Mesothelial cell of epicardium (in vitro differentiated cells): ENCODE data around the gene EMILIN2. TPM values are rescaled to one million over a fixed set of nuclear protein-coding genes. Genes with fewer than 3 reads are reported as not detected.

Experiments
- DNase-seq, 2 experiments: peaks; one replicate each; pipeline ENCODE4 v3.0.0; 2021; ENCODE audit warnings: low spot score in 2 of 2; ENCODE audit not compliant: unreplicated experiment in 2 of 2
- H3K27ac Mint-ChIP-seq: 2 replicates; pipeline ENCODE4 v1.8.0; 2021; ENCODE audit warnings: mixed read lengths
- H3K27me3 Mint-ChIP-seq: 2 replicates; pipeline ENCODE4 v1.8.0; 2021; ENCODE audit warnings: low read depth, mixed read lengths
- H3K36me3 Mint-ChIP-seq: 2 replicates; pipeline ENCODE4 v1.8.0; 2021; ENCODE audit warnings: mixed read lengths
- H3K4me1 Mint-ChIP-seq: 2 replicates; pipeline ENCODE4 v1.8.0; 2021; ENCODE audit warnings: mixed read lengths
- H3K4me3 Mint-ChIP-seq: 2 replicates; pipeline ENCODE4 v1.8.0; 2021; ENCODE audit warnings: mild to moderate bottlenecking, moderate library complexity, mixed read lengths
- H3K9me3 Mint-ChIP-seq: 2 replicates; pipeline ENCODE4 v1.8.0; 2021; ENCODE audit warnings: mixed read lengths
- CTCF ChIP-seq: fragments of 200-600 bp; sonication (generic); IDR thresholded peaks from one replicate; pipeline ENCODE4 v1.5.0; 2021; ENCODE audit warnings: antibody characterized with exemption; ENCODE audit not compliant: unreplicated experiment
- total RNA-seq: library from RNA; stranded (reverse); gene quantifications from 3 replicates; pipeline ENCODE4 v1.2.1, GENCODE V29; 2021

The EMILIN2 gene
- total RNA-seq, 1 donor from 2014 or later: 30.2 TPM

- no peaks in the 10 kb centered on the region for H3K9me3 Mint-ChIP-seq
- no peak for TF ChIP-seq CTCF
- DNase-seq: no peak
- peaks cover 9% of the 10 kb centered on the region for H3K36me3 Mint-ChIP-seq
- no peak overlapping the region for H3K4me3 Mint-ChIP-seq
- H3K4me1 Mint-ChIP-seq: peaks cover 10% of the 10 kb centered on the region
- no peaks in the 10 kb centered on the region for H3K27me3 Mint-ChIP-seq
- no peak overlapping the region for H3K27ac Mint-ChIP-seq
These were observed 64.1 kb downstream of the EMILIN2 start for GRCh38 chr18:2910751-2911425.

- peaks cover 13% of the 10 kb centered on the region for H3K36me3 Mint-ChIP-seq
- TF ChIP-seq CTCF: no peak
- no peak for DNase-seq
- H3K4me3 Mint-ChIP-seq: no peak overlapping the region
- peaks cover 10% of the 10 kb centered on the region for H3K4me1 Mint-ChIP-seq
- H3K27ac Mint-ChIP-seq: no peak overlapping the region
- no peaks in the 10 kb centered on the region for H3K27me3 Mint-ChIP-seq
- no peaks in the 10 kb centered on the region for H3K9me3 Mint-ChIP-seq
These were observed 64.7 kb downstream of the EMILIN2 start for GRCh38 chr18:2911533-2911932.

- Mint-ChIP-seq H3K9me3 (no peaks in the 10 kb centered on the region), H3K27me3 (no peaks in the 10 kb centered on the region), H3K4me1 (peaks cover 3% of the 10 kb centered on the region), H3K36me3 (peaks cover 18% of the 10 kb centered on the region), H3K4me3 (no peak overlapping the region), H3K27ac (no peak overlapping the region)
- DNase-seq: peak in 1 of 2 experiments; percentile 32
- no peak for TF ChIP-seq CTCF
These were observed 65.8 kb downstream of the EMILIN2 start for GRCh38 chr18:2912357-2913299.

DNA sequence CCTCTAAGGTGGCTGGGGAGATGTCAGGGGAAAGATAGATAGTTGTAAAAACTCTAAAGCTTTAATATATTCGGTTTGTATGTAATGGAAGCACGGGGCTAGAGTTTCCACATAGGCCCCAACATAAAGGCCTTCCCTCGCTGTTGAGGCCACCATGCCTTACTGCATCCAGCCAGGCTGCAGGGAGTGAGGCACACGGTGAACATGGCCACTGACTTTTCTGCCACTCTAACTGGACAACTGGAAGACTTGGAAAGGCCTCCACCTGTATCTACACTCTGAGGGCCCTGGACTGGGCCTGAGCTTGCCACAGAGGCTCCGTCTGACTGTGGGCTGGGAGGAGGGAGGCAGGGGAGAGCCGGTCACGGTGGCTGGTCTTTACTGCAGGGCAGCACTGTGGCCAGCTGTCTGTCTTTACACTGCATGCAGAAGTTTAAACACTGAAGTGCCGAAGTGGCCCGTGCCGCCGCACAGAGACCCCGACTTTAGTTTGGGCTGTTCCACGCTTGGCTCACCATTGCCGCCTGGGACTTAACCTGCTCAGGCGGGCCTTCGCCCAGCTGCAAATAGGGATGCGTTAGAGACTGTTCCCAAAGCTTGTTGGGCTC is 66.7 kb downstream of the EMILIN2 start:
- DNase-seq: peak in 1 of 2 experiments; percentile 34
- Mint-ChIP-seq H3K4me1 (no peaks in the 10 kb centered on the region), H3K4me3 (no peak overlapping the region), H3K27me3 (no peaks in the 10 kb centered on the region), H3K27ac (no peak overlapping the region), H3K36me3 (peaks cover 18% of the 10 kb centered on the region), H3K9me3 (no peaks in the 10 kb centered on the region)
- TF ChIP-seq CTCF: no peak

DNA sequence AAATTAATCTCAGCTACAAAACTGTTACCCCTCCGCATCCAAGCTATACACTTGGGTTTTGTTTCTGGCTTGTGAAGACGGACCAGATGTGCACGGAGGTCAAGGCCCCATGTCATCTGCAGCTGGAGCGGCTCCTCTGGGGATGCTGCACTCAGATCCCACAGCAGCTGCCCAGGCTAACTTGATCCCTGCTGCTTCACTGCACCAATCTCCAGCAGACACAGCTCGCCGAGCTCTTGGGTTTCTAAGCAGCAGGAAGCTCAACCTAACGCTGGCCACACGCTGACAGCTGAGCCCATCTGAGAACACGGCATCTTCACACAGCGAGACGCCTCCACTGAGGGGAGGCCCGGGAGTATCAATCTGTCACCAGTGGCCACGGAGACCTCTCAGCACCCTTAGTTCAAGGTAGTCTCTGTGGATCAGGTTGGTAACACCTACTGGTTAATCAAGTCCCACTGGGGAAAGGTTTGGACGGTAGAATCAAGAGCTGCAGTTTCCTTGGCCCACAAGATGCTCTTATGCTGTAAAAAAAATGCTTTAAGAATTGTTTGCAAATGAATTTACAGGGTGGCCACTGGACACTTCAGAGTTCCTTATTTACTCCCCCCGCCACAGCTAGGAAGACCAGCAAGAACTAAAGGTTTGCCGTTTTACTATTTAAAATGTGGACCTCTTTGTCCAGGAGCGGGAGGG is 67.5 kb downstream of the EMILIN2 start:
- DNase-seq: peak in 1 of 2 experiments; percentile 22
- H3K4me1 Mint-ChIP-seq: no peaks in the 10 kb centered on the region
- peaks cover 17% of the 10 kb centered on the region for H3K36me3 Mint-ChIP-seq
- no peak overlapping the region for H3K27ac Mint-ChIP-seq
- H3K27me3 Mint-ChIP-seq: no peaks in the 10 kb centered on the region
- H3K4me3 Mint-ChIP-seq: no peak overlapping the region
- no peaks in the 10 kb centered on the region for H3K9me3 Mint-ChIP-seq
- TF ChIP-seq CTCF: no peak
